ENCODE data around the gene SLC16A11.

Gene SLC16A11

GRCh38 chr17:7079581-7080455, 35.9 kb upstream of the SLC16A11 start, which contains the start of gene CLEC10A:
TSS of gene CLEC10A (minus strand) at chr17:7080251. CDS start at chr17:7078812, 1,439 bp downstream.
- Histone ChIP-seq H4K20me1 (ENCODE audit: control insufficient read depth, insufficient read depth, low read depth, low read length) (no peaks in the 10 kb centered on the region), H3K79me2 (ENCODE audit: control insufficient read depth, low read length) (no peaks in the 10 kb centered on the region), H3K4me3 (ENCODE audit: low read length) (no peak within 1 kb of the TSS), H3F3A (ENCODE audit: control insufficient read depth, insufficient read depth) (no peaks in the 10 kb centered on the region), H3K9me3 (ENCODE audit: control insufficient read depth, insufficient read depth, low read length) (no peaks in the 10 kb centered on the region), H3K9me2 (replicated peaks; ENCODE audit: control insufficient read depth, low read length) (no peaks in the 10 kb centered on the region), H3K4me1 (ENCODE audit: control insufficient read depth, low read length) (no peaks in the 10 kb centered on the region), H3K36me3 (ENCODE audit: control insufficient read depth, low read length) (no peaks in the 10 kb centered on the region), H3K27ac (ENCODE audit: low read depth, low read length) (no peak within 1 kb of the TSS), H3K27me3 (ENCODE audit: control insufficient read depth, low read length) (peaks cover 8% of the 10 kb centered on the region; the same call in 1 of the 2 replicates), H3K4me2 (ENCODE audit: low read length) (no peak within 1 kb of the TSS)
- TF ChIP-seq EZH2phosphoT487 (IDR thresholded peaks at IDR 0.05; ENCODE audit: borderline replicate concordance, low read length) (no peak), CTCF (IDR thresholded peaks at IDR 0.05; ENCODE audit: low read depth, low read length, poor library complexity, severe bottlenecking) (no peak)

DNA sequence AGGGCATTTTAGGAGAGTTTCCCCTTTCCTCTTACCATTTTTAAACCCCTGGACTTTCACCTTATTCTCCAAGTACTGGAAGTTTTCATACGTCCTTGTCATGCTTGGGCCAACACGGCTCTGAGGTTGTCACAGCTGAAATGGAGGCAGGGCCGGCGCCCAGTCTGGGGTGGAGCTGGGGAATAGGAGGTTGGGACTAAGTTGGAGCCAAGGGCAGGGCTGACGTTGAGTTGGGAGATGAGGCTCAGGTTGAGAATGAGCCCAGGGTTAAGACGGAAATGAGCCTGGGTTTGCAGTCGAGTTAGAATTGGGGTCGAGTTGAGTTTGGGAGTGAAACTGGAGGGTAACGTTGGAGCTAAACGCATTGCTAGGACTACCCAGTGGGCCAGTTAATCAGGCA, 34.8 kb upstream of the SLC16A11 start:
- Histone ChIP-seq H3K36me3 (ENCODE audit: control insufficient read depth, low read length) (no peaks in the 10 kb centered on the region), H3K27me3 (ENCODE audit: control insufficient read depth, low read length) (0 out of 2 replicates have a peak, but pooled peaks cover under 1% of the 10 kb centered on the region), H3K9me3 (ENCODE audit: control insufficient read depth, insufficient read depth, low read length) (no peaks in the 10 kb centered on the region), H3K4me3 (ENCODE audit: low read length) (no peak overlapping the region), H3F3A (ENCODE audit: control insufficient read depth, insufficient read depth) (no peaks in the 10 kb centered on the region), H3K79me2 (ENCODE audit: control insufficient read depth, low read length) (no peaks in the 10 kb centered on the region), H3K4me1 (ENCODE audit: control insufficient read depth, low read length) (no peaks in the 10 kb centered on the region), H3K27ac (ENCODE audit: low read depth, low read length) (no peak overlapping the region), H4K20me1 (ENCODE audit: control insufficient read depth, insufficient read depth, low read depth, low read length) (no peaks in the 10 kb centered on the region), H3K4me2 (ENCODE audit: low read length) (no peak overlapping the region), H3K9me2 (replicated peaks; ENCODE audit: control insufficient read depth, low read length) (no peaks in the 10 kb centered on the region)
- no peak for TF ChIP-seq EZH2phosphoT487 (IDR thresholded peaks at IDR 0.05; ENCODE audit: borderline replicate concordance, low read length)
- TF ChIP-seq CTCF (IDR thresholded peaks at IDR 0.05; ENCODE audit: low read depth, low read length, poor library complexity, severe bottlenecking) = no peak

DNA sequence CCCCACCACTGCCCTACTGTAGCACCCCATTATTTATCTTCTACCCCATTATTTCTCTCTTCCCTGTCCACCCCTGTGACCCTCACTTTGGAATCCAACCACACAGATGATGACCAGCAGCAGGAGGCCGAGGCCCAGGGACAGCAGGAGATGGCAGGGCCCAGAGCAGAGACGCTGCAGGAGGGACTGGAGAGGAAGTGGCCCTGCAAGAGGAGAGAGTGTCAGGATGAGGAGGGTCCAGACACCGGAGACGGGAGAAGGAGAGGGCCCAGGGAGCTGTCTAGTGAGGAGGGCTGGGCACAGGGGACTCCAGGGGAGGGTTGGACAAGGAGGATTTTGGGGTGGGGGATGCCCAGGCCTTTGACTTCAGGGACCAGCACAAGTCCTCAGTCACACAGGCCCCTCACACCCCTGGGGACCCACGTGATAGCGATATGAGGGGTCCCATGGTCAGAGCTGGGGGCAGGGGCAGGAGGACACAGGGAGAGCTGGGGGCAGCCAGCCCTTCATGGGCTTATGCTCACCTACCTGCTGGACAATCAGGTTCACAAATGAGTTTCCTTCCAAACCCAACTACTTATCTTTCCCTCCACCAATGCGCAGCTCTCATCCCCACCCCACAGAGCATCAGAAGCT, 34.1 kb upstream of the SLC16A11 start:
- H3K4me3 ChIP-seq (ENCODE audit: low read length) = no peak overlapping the region
- no peaks in the 10 kb centered on the region for H3K9me2 ChIP-seq (replicated peaks; ENCODE audit: control insufficient read depth, low read length)
- peaks cover 3% of the 10 kb centered on the region; the same call in 1 of the 2 replicates for H3K27me3 ChIP-seq (ENCODE audit: control insufficient read depth, low read length)
- no peaks in the 10 kb centered on the region for H3F3A ChIP-seq (ENCODE audit: control insufficient read depth, insufficient read depth)
- no peak overlapping the region for H3K4me2 ChIP-seq (ENCODE audit: low read length)
- H4K20me1 ChIP-seq (ENCODE audit: control insufficient read depth, insufficient read depth, low read depth, low read length) = no peaks in the 10 kb centered on the region
- H3K4me1 ChIP-seq (ENCODE audit: control insufficient read depth, low read length) = no peaks in the 10 kb centered on the region
- TF ChIP-seq EZH2phosphoT487 (IDR thresholded peaks at IDR 0.05; ENCODE audit: borderline replicate concordance, low read length) = no peak
- no peak for TF ChIP-seq CTCF (IDR thresholded peaks at IDR 0.05; ENCODE audit: low read depth, low read length, poor library complexity, severe bottlenecking)
- no peaks in the 10 kb centered on the region for H3K36me3 ChIP-seq (ENCODE audit: control insufficient read depth, low read length)
- no peaks in the 10 kb centered on the region for H3K79me2 ChIP-seq (ENCODE audit: control insufficient read depth, low read length)
- no peak overlapping the region for H3K27ac ChIP-seq (ENCODE audit: low read depth, low read length)
- H3K9me3 ChIP-seq (ENCODE audit: control insufficient read depth, insufficient read depth, low read length) = no peaks in the 10 kb centered on the region
